ENCODE data around the gene IPCEF1.

DNA sequence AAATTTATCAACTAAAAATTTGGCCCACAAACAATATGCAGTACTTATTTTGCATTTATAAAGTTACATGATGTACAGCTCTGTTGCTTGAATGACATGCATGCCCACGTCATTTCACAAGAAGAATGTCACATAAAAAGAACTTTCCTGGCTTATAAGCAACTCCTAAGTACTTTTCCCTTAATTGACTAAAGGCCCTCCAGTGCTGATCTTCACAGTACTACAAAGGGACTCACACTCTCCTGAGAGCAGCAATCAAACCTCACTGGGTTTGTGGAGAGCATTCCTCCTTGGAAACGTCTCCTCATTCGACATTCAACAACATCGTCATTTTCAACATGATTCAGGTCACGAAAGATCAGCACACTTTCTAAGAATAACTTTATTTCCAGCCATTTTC is 111.1 kb downstream of the IPCEF1 start:
- TF ChIP-seq CTCF (IDR thresholded peaks at IDR 0.05) (no peak), POLR2A (IDR thresholded peaks at IDR 0.05) (peak; percentile 25), POLR2AphosphoS5 (IDR thresholded peaks at IDR 0.05) (no peak), EP300 (IDR thresholded peaks at IDR 0.05; ENCODE audit: low read depth) (no peak)

All from transverse colon (tissue), 4 donors.